ENCODE measurements around the gene HAND1.
"Not testable (repeated sequence)": the region's sequence is repeated elsewhere in the genome, so short reads cannot be mapped to it uniquely, and the experiment has no call there.

DNA sequence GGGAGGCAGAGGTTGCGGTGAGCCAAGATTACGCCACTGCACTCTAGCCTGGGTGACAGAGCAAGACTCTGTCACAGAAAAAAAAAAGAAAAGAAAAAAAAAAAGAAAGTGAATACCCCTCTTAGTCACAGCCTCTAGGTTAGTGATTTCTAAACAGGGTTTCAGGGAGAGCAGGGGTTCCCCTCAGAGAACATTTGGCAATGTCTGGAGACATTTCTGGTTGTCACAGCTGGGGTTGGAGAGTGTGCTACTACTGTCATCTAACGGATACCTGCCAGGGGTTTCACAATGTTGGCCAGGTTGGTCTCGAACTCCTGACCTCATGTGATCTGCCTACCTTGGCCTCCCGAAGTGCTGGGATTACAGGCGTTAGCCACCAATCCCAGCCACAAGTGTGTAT is 37.5 kb upstream of the HAND1 start:
- TF ChIP-seq CTCF (conservative IDR thresholded peaks at IDR 0.05; ENCODE audit: low read depth in 2 of 2); REST (IDR thresholded peaks at IDR 0.05; ENCODE audit: unreplicated experiment): not testable (repeated sequence)
